ENCODE data around the gene NECTIN3.

DNA sequence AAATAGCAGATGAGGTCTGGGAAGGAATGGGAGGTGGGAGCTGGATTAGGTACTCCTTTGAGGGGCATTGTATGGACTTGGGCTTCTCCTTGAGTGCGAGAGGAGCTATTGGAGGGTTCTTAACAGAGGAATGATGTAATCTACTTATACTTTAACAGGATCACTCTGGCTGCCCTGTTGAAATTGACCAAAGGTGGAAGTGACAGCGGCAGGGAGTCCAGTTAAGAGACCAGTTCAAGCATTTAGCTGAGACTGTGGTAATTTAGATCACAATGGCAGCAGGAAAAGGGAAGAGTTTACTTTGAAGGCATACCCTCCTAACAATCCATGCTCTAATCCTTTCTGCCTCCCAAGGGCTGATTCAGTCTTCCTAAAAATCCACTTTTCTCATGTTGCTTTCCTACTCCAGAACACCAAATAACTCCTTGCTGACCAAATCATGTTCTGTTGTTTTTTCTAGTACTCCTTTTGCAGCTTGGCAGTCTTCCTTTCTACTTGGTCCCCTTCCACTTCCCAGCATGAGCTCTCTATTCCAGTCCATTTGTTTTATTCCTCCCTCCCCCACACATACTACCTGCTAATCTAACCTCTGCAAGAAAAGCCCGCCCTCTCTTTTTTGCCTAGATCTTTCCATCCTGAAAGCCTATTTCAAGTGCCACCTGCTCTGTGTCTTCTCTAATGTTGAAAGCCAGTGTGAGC lies 139.4 kb downstream of the NECTIN3 start:
- no peak for TF ChIP-seq TP53 (CRISPR knock-in tag; IDR thresholded peaks at IDR 0.05)
- no peak for TF ChIP-seq EP300 (IDR thresholded peaks at IDR 0.05)
- no peak for TF ChIP-seq CTCF (IDR thresholded peaks at IDR 0.05)
- no peak for TF ChIP-seq JUN (IDR thresholded peaks at IDR 0.05)
- no peak for TF ChIP-seq RAD21 (conservative IDR thresholded peaks at IDR 0.05 in 1 of 2, IDR thresholded peaks at IDR 0.05 in 1 of 2)
- no peak for TF ChIP-seq POLR2A (IDR thresholded peaks at IDR 0.05; ENCODE audit: low read length)
- no peak for TF ChIP-seq SREBF2 (IDR thresholded peaks at IDR 0.05)
- no peak for TF ChIP-seq USF2 (IDR thresholded peaks at IDR 0.05)
- TF ChIP-seq MYC (IDR thresholded peaks at IDR 0.05; ENCODE audit: borderline replicate concordance, low read length) = no peak
- TF ChIP-seq CBX2 (IDR thresholded peaks at IDR 0.05; ENCODE audit: borderline replicate concordance, low read depth) = no peak
- no peak for TF ChIP-seq MAZ (IDR thresholded peaks at IDR 0.05; ENCODE audit: borderline replicate concordance, low read depth, low read length)
- TF ChIP-seq BHLHE40 (IDR thresholded peaks at IDR 0.05; ENCODE audit: low read depth, low read length) = no peak
- TF ChIP-seq RCOR1 (IDR thresholded peaks at IDR 0.05; ENCODE audit: low read depth, low read length) = no peak
- no peak for TF ChIP-seq RFX5 (IDR thresholded peaks at IDR 0.05)
